ENCODE measurements around the gene EXOC7.

The EXOC7 gene

DNA sequence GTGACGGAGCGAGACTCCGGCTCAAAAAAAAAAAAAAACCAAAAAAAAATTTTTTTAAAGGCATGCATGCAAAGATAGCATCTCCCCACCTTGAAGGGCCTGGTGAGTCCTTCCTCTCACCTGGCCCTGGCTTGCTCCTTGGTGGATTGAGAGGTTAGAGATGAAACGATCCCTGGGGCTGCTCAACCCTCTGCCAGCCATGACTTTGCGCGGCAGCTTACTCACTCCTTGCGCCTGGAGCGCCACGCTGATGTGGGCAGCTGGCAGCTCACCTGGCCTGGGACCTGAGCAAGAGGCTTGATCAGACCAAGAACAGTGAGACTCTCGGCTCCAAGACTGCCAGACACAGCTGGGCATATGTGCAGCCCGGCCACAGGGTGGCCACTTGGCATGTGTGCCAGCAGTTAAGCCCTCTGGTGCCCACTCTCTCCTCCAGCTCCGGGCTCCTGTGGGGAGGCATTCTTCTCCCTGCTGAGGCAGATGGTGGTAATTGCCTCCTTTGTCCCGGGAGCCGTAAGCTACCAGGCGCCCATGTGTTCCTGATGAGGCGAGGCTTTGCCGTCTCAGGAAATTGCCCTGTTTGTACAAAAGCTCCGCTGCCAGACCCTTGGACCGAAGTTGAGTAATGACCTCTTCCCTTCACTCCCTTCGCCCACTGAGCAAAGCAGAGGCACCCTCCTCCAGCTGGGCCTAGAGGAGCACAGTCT is 71.4 kb downstream of the EXOC7 start:
- no peak overlapping the region for H3K4me3 ChIP-seq (ENCODE audit: low read depth, low read length)
- DNase-seq (ENCODE audit: low read depth), result no peak
